ENCODE results near the gene ANKS1B.

GRCh38 chr12:98758331-98758730 lies 1226.4 kb downstream of the ANKS1B start:
- TF ChIP-seq GATA2 (IDR thresholded peaks at IDR 0.05; ENCODE audit: low read depth, low read length): no peak
- no peak for TF ChIP-seq GATA3 (IDR thresholded peaks at IDR 0.05; ENCODE audit: low read depth, low read length)

Data from SH-SY5Y (cell line).